ENCODE measurements around the gene ABR. TPM values are rescaled to one million over a fixed set of nuclear protein-coding genes. Genes with fewer than 3 reads are reported as not detected.

Gene ABR
- total and polyA plus RNA-seq, 2 of the 13 experiments (the other 11 are each of a cell fraction or from before 2014, with no cell fraction given), result 12.4 to 40.4 TPM

- 0 out of 4 replicates have a peak, but pooled peaks of 1 of the 2 experiments have one; percentile 34 for TF ChIP-seq ATF4 (CRISPR knock-in tag; IDR thresholded peaks at IDR 0.05)
- TF ChIP-seq HMGXB4 (CRISPR knock-in tag; IDR thresholded peaks at IDR 0.05; ENCODE audit: borderline replicate concordance in 1 of 2, low read depth in 1 of 2), result no peak
- no peak for TF ChIP-seq ZNF329 (CRISPR knock-in tag; IDR thresholded peaks at IDR 0.05; ENCODE audit: low read depth)
- peak; percentile 66; the same call in 1 of the 2 replicates for TF ChIP-seq ZBED4 (CRISPR knock-in tag; IDR thresholded peaks at IDR 0.05; ENCODE audit: borderline replicate concordance)
- TF ChIP-seq ELF3 (CRISPR knock-in tag; IDR thresholded peaks at IDR 0.05), result peak; percentile 25; the same call in 1 of the 2 replicates
- no peak for TF ChIP-seq IRF2 (CRISPR knock-in tag; IDR thresholded peaks at IDR 0.05)
- peak; percentile 96 for TF ChIP-seq FOSL2 (CRISPR knock-in tag; IDR thresholded peaks at IDR 0.05)
- no peak for TF ChIP-seq ZNF749 (CRISPR knock-in tag; IDR thresholded peaks at IDR 0.05; ENCODE audit: borderline replicate concordance)
- no peak for TF ChIP-seq ZNF792 (CRISPR knock-in tag; IDR thresholded peaks at IDR 0.05)
- TF ChIP-seq MAZ (IDR thresholded peaks at IDR 0.05; ENCODE audit: borderline replicate concordance, low read depth, low read length), result 0 out of 2 replicates have a peak, but pooled peaks have one; percentile 19
- no peak for TF ChIP-seq MAZ (CRISPR knock-in tag; IDR thresholded peaks at IDR 0.05; ENCODE audit: low read depth)
- peak; percentile 34; the same call in 1 of the 2 replicates for TF ChIP-seq ZNF350 (CRISPR knock-in tag; IDR thresholded peaks at IDR 0.05; ENCODE audit: borderline replicate concordance, low read depth)
- TF ChIP-seq NCOA2 (CRISPR knock-in tag; IDR thresholded peaks at IDR 0.05), result peak; percentile 29; the same call in 1 of the 2 replicates
- TF ChIP-seq MEF2D (CRISPR knock-in tag; IDR thresholded peaks at IDR 0.05), result no peak
- peak; percentile 3; the same call in 1 of the 2 replicates for TF ChIP-seq SMC3 (IDR thresholded peaks at IDR 0.05; ENCODE audit: low read length)
These were observed 112.4 kb downstream of the ABR start (continued) for GRCh38 chr17:1067282-1067956.
